ENCODE measurements around the gene ADAM8.
"Not testable (repeated sequence)": the region's sequence is repeated elsewhere in the genome, so short reads cannot be mapped to it uniquely, and the experiment has no call there.

ADAM8 gene

DNA sequence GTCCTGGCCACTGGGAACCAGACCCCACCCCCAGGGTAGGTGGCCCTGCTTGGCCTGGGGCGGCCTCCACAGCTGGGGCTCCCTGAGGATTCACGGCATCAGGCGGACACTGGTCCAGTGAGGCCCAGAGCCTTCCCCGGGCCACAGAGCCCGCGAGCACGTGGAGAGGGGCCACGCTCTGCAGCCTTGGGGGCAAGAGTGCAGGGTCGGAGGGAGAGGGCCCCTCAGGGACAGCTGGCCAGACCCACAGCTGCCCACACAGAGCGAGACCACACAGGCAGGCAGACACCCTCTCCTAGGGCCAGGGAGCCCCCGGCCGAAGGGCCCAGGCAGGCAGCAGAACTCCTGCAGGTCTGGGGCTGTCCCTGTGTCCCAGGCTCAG is 28.3 kb downstream of the ADAM8 start:
- no peak for DNase-seq

GRCh38 chr10:133247681-133248333 is 28.9 kb downstream of the ADAM8 start:
- DNase-seq = no peak

- DNase-seq = no peak
Observed at GRCh38 chr10:133246236-133246626, 30.4 kb downstream of the ADAM8 start.

GRCh38 chr10:133245439-133246235 is 31.0 kb downstream of the ADAM8 start:
- DNase-seq = no peak

- DNase-seq = no peak
Observed at GRCh38 chr10:133243593-133243992, 33.1 kb downstream of the ADAM8 start.

- DNase-seq = no peak
Observed at GRCh38 chr10:133242611-133243356, 33.9 kb downstream of the ADAM8 start.

DNA sequence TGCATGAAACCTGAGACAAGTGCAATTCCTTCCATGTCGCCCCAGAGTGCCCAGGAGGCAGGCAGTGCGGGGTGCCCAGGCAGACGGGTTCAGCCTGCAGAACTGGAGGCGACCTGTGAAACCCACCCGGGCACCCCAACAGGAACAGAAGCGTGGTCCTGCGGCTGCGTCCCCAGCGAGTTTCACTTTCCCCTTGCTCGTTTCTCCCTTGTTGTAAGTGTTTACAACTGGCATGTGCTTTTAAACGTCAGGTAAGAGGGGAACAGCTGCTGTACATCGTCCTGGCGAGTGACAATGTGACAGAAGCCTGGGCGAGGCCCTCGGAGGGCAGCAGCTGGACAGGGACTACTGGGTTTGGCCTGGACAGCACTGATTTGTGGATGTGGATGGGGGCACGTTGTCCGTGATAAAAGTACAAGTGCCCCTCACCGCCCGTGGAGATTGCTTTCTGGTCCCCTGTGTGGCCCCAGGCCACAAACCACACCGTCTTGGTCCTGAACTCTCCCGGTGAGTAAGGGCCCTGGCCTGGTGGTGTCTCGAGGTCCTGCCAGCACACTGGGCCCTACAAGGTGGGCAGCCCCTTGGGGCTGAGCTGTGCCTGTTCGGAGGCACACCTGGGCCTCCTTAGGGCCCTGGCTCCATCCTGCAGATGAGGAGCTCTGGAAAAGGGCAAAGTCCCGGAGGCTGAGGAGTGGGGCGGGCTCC is 35.0 kb downstream of the ADAM8 start:
- no peak for DNase-seq

DNA sequence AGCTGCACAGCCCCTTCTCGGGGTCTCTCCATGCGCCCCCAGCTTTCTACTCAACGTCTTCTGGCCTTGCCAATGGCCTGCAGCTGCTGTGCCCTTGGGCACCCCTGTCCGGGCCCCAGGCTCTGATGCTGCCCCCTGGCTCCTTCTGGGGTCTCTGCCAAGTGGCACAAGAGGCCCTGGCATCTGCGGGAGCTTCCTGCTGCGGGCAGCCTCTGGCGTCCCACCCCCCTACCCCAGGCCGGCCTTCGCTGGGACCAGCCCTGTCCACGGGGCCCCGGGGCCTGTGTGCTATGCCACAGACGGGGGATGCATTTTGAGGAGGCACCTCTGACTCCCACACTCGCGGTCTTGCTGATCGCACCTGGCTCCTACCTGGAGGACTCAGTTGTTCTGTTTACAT is 36.7 kb downstream of the ADAM8 start:
- DNase-seq = no peak

- DNase-seq = no peak
Observed at GRCh38 chr10:133238466-133238804, 38.2 kb downstream of the ADAM8 start.

GRCh38 chr10:133237588-133238465 is 38.8 kb downstream of the ADAM8 start, which contains the start of gene VENTX:
TSS of gene VENTX (plus strand) at chr10:133237855. CDS start at chr10:133237915, 60 bp downstream.
- no peak for DNase-seq

GRCh38 chr10:133237241-133237587 is 39.5 kb downstream of the ADAM8 start:
- DNase-seq = no peak

DNA sequence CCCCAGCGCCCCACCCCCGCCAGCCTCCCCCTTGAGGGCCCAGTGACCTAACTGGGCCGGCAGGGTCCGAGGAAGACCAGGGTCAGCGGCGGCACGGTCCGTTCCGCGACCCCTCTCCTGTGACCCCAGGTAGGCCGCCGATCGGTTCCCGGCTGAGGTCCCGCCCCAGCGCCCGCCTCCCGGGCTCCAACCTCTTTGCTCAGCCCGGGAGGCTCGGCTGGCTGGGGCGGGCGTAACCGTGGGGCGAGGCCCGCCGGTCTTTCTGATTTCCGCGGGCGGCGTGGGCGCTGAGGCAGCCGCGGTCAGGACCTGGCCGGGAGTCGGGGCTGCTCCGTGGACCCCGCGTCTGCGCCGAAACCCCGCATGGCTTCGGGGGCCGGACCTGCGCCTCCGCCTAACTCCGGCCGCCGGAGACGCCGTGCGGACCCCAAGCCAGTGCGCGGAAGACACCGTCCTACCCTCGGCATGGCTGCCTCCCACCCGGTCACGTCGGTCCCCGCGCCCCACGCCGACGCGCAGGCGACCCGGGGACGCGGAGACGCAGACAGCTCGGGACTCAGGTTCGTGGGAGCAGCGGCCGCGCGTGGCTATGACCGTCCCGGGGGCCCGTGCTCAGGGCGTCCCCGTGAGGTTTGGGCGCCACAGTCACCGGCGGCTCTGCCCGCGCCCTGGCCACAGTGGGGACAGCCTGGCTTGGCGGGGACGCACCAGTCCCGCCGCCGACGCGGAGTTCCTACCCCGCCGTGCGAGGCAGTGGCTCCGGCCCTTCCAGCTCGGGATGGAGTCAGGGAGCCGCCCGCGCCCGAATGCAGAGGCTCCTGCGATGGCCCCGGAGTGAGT is 40.0 kb downstream of the ADAM8 start:
- no peak for DNase-seq

- no peak for DNase-seq
Observed at GRCh38 chr10:133235932-133236331, 40.7 kb downstream of the ADAM8 start.

GRCh38 chr10:133235265-133235855 is 41.3 kb downstream of the ADAM8 start:
- no peak for DNase-seq

DNA sequence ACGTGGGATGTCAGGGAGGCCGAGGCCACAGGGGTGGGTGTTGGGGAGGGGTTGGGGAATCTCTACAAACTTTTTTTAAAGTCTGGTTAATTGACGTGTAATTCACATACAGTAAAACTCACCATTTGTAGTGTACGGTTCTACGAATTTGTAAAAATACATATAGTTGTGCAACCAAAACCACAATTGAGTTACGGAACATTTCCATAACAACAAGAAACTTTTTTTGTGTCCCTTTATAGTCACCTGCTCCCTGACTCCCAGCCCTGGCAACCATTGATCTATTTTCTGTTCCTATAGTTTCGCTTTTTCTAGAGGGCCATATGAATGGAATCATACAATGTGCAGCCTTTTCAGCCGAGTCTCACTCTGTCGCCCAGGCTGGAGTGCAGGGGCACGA is 41.9 kb downstream of the ADAM8 start:
- not testable (repeated sequence) for DNase-seq

DNA sequence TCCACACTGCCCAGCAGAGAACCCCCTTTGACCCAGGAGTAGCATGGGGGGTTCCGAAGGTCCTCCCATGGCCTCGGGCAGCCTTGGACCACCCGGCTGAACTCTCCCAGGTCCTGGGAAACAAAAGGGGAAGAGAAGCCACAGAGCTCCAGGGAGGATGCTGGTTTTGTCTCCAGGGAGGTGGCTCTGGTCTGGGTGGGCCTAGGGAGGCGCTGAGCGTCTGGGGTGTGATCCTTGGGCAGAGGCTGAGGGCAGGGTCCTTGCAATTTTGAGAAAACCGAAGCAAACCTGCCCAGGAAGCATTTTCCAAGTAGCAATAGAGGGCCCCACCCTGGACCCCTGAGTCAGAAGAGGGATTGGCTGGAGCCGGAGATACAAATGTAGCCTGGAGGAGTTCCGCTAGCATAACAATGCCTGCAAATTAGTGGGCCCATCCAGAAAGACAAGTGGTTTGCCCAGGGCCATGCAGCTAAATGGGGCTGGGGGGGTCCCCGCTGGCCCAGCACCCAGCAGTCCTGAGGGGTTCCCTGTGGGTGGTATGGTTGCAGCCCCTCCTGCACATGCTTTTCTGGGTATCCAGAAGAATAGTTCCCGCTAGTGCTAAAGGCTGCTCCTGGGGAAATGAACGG is 44.6 kb downstream of the ADAM8 start:
- no peak for DNase-seq

DNA sequence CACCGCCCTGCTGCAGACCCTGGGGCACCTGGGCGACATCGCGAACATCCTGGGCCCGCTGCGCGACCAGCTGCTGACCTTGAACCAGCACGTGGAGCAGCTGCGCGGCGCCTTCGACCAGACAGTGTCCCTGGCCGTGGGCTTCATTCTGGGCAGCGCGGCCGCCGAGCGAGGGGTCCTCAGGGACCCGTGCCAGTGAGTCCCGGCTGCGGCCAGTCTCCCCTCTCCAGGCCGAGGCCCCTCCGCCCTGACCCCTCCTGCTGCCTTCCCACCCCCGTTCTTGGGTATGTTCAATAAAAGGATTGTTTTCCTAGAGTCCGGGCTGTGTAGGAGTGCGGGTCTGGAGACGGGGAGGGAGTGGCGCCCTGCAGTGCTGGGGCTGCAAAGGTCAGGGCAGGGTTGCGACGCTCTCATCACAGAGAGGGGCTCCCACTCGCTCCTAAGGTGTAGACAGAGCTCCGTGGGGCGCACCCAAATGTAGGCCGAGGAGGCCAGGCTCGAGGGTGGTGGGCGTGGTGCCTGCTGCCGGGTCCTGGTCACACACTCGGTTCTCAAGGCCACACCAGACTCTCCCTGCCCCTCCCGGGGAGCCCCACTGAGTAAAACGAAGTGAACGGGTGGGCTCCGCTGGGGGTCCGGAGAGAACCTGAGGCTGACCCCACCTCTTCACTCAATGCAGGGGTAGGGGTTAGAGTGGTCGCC is 45.3 kb downstream of the ADAM8 start:
- DNase-seq = no peak

GRCh38 chr10:133230387-133231195 is 46.1 kb downstream of the ADAM8 start:
- DNase-seq = no peak

GRCh38 chr10:133230044-133230361 is 46.7 kb downstream of the ADAM8 start, which contains the start of gene UTF1:
TSS of gene UTF1 (plus strand) at chr10:133230217. CDS start at chr10:133230289, 72 bp downstream.
- DNase-seq = no peak

All from activated CD4-positive, alpha-beta T cell treated with anti-CD3 and anti-CD28 coated beads for 4 hours (primary cell).